ENCODE data around the gene HSPB2. TPM values are rescaled to one million over a fixed set of nuclear protein-coding genes. Genes with fewer than 3 reads are reported as not detected.
A peak's percentile ranks its signal among the peaks of the same experiment; 100 is the strongest.
"Not testable (repeated sequence)": the region's sequence is repeated elsewhere in the genome, so short reads cannot be mapped to it uniquely, and the experiment has no call there.

Gene HSPB2
- total RNA-seq, 1 donor: not detected

GRCh38 chr11:111913031-111913861 is 712 bp downstream of the HSPB2 start:
- DNase-seq (ENCODE audit: low read depth in 2 of 3, low spot score in 2 of 3): no peak

DNA sequence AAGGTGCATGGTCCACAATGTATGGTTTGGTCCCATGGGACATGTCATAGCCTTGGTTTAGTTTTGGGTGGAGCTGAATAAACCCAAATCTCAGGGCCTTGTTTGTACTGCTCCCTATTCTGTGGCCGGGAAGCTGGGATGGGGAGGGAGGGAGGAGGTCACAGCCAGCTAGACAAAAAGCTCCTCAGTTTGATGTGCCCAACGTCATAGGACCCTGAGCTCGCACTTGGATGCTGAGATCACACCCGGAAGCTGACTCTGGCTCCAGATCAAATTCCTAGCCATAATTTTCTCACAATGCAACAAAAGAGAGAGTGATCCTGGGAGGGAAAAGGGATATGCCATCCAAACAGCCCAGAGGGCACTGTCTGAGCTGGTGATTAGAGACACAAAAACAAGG is 1.5 kb downstream of the HSPB2 start:
- DNase-seq (ENCODE audit: low read depth in 2 of 3, low spot score in 2 of 3): no peak

DNA sequence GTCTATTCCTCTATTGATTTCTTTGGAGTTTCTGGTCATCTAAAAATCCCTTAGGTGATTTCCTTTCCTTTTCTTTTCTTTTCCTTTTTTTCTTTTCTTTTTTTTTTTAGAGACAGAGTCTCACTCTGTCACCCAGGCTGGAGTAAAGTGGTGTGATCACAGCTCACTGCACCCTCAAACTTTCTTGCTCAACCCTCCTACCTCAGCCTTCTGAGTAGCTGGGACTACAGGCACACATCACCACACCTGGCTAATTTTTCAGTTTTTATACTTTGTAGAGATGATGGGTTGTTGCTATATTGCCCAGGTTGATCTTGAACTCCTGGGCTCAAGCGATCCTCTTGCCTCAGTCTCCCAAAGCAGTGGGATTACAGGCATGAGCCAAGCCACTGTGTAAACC is 4.2 kb downstream of the HSPB2 start:
- DNase-seq (ENCODE audit: low read depth in 2 of 3, low spot score in 2 of 3): no peak

DNA sequence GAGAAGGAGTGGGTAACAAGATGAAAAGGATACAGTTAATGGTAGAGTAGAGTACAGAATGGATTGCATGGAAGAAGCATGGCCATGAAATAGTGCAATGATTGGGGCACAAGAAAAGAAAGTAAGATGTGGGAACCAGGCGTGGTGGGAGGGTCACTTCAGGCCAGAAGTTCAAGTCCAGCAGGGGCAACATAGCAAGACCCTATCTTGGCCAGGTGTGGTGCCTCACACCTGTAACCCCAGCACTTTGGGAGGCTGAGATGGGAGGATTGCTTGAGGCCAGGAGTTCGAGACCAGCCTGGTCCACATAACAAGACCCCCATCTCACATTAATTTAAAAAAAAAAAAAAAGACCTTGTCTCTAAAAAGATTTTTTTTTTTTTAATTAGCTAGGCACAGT is 4.8 kb downstream of the HSPB2 start:
- DNase-seq (ENCODE audit: low read depth in 2 of 3, low spot score in 2 of 3): no peak

GRCh38 chr11:111917788-111918187 is 5.3 kb downstream of the HSPB2 start:
- DNase-seq (ENCODE audit: low read depth in 2 of 3, low spot score in 2 of 3): no peak

DNA sequence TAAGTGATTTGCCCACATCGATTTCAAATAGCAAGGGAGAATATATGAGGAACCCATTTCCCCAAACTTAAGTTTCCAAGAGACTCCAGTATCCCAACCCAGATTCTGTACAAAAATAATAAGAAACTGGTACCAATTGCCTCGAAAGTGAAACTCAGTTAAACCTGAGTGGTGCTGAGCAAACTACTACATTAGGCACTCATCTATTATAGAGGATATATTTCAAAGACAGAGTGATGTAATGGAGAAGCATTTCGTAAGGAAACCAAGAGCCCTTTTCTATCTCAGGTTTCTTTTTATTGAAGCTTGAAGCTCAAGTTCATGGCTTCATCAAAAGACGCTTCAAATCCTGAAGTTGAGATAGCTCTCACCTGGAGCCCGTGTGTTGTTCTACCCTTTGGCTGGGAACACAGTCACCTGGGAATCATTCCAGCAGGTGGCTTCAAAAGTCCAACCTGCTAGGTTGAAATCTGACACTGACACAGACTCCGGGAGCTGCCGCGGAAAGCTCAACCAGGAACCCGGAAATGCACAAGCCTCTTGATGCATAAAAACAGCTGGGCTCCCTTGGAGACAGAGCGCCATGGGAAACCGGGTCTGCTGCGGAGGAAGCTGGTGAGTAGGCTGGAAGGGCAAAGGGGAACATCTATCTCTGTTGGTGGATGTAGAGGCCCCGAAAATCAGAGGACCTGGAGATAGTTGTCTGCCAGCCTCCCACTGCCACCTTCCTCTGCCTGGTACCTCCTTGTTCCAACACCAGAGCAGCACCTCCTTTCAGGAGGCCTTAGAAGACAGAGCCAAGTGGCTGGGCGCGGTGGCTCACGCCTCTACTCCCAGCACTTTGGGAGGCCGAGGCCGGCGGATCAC is 6.1 kb downstream of the HSPB2 start, which contains the start of gene C11orf52:
Gene C11orf52, plus strand, starts transcription at position 524 of the 867 bp plus-strand sequence. Its CDS starts 60 bp downstream, at position 584.
- no peak for DNase-seq (ENCODE audit: low read depth in 2 of 3, low spot score in 2 of 3)

GRCh38 chr11:111920908-111921307 is 8.4 kb downstream of the HSPB2 start:
- DNase-seq (ENCODE audit: low read depth in 2 of 3, low spot score in 2 of 3): no peak

DNA sequence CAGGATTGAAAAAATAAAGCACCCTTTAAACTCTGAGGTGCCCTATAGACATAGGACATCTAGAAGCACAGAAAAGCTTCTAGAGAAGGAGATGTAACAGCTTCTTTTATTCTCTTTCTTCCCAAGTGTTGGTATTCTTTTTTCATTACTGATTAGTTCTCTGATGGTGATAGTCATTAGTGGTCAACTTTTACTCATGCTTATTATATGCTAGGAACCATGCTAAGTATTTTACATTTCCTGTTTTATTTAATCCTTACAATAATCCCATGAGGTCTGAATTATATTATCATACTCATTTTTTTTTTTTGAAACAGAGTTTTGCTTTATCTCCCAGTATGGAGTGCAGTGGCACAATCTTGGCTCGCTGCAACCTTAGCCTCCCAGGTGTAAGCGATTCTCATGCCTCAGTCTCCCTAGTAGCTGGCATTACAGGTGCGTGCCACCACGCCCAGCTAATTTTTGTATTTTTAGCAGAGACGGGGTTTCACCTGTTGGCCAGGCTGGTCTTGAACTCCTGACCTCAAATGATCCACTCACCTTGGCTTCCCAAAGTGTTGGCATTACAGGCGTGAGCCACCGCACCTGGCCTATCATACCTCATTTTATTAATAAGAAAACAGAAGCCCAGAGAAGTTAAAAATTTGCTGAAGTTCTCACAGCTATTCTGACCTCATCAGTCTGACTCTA is 9.2 kb downstream of the HSPB2 start:
- no peak for DNase-seq (ENCODE audit: low read depth in 2 of 3, low spot score in 2 of 3)

DNA sequence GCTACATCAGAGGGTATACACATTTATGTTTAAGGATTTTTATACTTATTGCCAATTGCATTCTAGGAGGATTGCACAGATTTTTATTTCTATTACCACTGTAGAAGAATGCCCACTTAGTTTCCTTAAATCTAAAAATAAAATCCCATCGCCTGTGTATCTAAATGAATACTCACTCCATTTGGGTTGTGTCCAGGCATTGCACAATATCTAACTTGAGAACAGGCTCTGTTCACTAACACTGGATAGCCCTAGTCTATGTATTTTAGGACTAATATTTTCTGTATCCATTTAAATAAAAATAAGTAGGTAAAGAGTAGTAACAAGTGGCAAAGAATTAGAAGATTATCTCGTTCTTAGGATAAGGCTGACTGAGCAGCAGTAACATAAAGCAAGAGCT is 10.3 kb downstream of the HSPB2 start:
- no peak for DNase-seq (ENCODE audit: low read depth in 2 of 3, low spot score in 2 of 3)

- DNase-seq (ENCODE audit: low read depth in 2 of 3, low spot score in 2 of 3): no peak
Observed at GRCh38 chr11:111923351-111923788, 10.8 kb downstream of the HSPB2 start.

DNA sequence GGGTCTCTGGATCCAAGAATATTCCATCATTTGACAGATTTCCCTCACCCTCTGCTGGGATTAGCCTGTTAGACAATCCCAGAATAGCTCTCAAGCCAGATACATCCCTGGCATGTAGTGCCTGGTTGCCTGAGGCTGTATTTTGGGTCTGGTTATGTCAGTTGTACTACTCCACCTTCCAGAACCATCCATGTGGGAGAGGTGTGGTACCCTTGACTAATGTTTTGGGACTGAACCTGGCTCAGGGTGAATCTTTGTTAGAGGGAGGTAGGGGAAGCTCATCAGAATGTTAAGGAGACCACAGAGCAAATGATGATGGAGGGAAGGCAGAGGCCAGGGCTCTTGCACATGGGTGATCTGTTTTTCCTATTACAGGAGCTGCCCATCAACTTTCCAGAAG is 11.4 kb downstream of the HSPB2 start:
- no peak for DNase-seq (ENCODE audit: low read depth in 2 of 3, low spot score in 2 of 3)

DNA sequence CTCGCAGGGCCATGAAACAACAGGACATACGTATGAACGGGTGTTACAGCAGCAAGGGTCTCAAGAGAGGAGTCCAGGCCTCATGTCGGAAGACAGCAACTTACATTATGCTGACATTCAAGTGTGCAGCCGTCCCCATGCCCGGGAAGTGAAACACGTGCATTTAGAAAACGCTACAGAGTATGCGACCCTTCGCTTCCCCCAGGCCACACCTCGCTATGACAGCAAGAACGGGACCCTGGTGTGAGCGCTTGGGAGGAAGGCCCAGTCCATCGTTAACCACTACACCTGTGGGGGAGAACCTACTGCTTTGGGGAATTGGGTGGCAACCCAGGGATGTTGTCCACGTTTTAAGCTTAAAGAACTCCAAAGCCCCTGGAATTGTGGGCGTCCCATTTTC is 13.4 kb downstream of the HSPB2 start:
- DNase-seq (ENCODE audit: low read depth in 2 of 3, low spot score in 2 of 3): no peak

GRCh38 chr11:111926505-111927391 is 14.2 kb downstream of the HSPB2 start:
- peak; percentile 78 to 97 (median 95) for DNase-seq (ENCODE audit: low read depth in 2 of 3, low spot score in 2 of 3)

- no peak for DNase-seq (ENCODE audit: low read depth in 2 of 3, low spot score in 2 of 3)
Observed at GRCh38 chr11:111930472-111930871, 17.9 kb downstream of the HSPB2 start.

DNA sequence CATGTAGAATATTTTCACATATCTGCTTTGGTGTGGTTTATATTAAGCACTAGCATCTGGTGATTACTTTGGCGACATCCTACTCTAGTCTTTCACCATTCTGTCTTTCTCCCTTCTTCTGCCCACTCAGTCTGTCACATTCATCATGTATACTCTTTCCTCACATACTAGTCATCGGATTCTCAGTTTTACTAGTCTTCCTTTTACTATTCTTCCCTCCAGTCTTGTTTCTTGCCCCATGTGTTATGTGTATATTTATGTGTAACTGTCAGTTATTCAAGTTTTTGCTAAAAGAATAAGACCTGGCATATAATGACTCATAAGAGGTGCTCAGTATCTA is 20.0 kb downstream of the HSPB2 start:
- no peak for DNase-seq (ENCODE audit: low read depth in 2 of 3, low spot score in 2 of 3)

- not testable (repeated sequence) for DNase-seq (ENCODE audit: low read depth in 2 of 3, low spot score in 2 of 3)
Observed at GRCh38 chr11:111933176-111933575, 20.6 kb downstream of the HSPB2 start.

DNA sequence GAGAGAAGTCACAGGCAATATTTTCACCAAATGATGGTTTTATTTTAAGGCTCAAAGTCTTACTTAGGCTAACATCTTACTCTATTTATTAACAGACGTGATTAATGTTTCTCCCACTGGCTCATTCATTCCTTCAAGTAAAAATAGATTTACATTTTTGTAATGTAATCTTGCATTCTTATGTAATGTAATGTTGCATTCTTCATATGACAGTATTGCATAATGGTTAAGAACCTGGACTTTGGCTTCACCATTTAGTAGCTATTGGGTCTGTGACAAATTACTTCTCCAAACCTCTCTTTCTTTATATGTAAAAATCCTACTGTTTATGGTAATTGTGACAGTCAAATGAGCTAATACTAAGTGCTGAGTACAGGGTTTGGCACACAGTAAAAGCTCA is 21.3 kb downstream of the HSPB2 start:
- DNase-seq (ENCODE audit: low read depth in 2 of 3, low spot score in 2 of 3): no peak

DNA sequence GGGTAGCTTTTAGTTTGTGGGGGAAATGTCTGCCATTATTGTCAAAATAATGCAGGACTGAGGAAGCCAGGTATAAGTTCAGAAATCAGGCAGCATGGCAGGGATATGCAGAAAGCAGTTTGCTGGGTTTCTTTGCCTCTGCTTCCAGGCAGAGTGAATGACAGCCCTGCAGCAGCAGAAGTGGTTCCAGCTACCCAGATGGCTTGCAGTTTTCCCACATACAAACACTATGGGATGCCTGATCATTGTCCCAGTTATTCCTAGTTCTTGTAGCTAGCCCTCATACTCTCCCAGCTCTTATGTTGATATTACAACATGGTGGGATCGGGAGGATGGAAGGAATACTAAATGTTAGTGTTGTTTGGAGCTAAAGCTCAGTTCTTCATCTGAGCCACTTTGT is 21.8 kb downstream of the HSPB2 start:
- no peak for DNase-seq (ENCODE audit: low read depth in 2 of 3, low spot score in 2 of 3)

GRCh38 chr11:111935317-111936039 is 22.9 kb downstream of the HSPB2 start:
- DNase-seq (ENCODE audit: low read depth in 2 of 3, low spot score in 2 of 3): no peak
